HEK293 (cell line): Measurements from ENCODE around the gene SFMBT2.
A peak's percentile ranks its signal among the peaks of the same experiment; 100 is the strongest.

Experiments
- HOXC10 ChIP-seq: sonication (generic); formaldehyde crosslinking; IDR thresholded peaks from 2 replicates; pipeline ENCODE4 v1.8.1; 2023; ENCODE audit warnings: mild to moderate bottlenecking, missing genetic modification reagents
- KLF10 ChIP-seq: fragments of 450-650 bp; IDR thresholded peaks from 2 replicates; pipeline ENCODE4 v1.5.1; 2018; ENCODE audit warnings: missing biosample characterization, mild to moderate bottlenecking, missing genetic modification characterization
- KLF7 ChIP-seq: fragments of 450-650 bp; formaldehyde crosslinking; IDR thresholded peaks from 2 replicates; pipeline ENCODE4 v1.5.1; 2016; ENCODE audit warnings: missing biosample characterization, missing genetic modification characterization, borderline replicate concordance
- MEIS1 ChIP-seq: sonication (generic); formaldehyde crosslinking; IDR thresholded peaks from 2 replicates; pipeline ENCODE4 v1.8.1; 2022; ENCODE audit warnings: missing genetic modification reagents, mild to moderate bottlenecking, borderline replicate concordance
- SP7 ChIP-seq: fragments of 450-650 bp; formaldehyde crosslinking; IDR thresholded peaks from 2 replicates; pipeline ENCODE4 v1.5.1; 2016; ENCODE audit warnings: missing biosample characterization, missing genetic modification characterization
- ZBTB1 ChIP-seq: fragments of 450-650 bp; formaldehyde crosslinking; IDR thresholded peaks from 2 replicates; pipeline ENCODE4 v1.5.1; 2016; ENCODE audit warnings: missing biosample characterization, missing genetic modification characterization
- ZFHX2 ChIP-seq: fragments of 450-650 bp; formaldehyde crosslinking; conservative IDR thresholded peaks from 2 replicates; pipeline ENCODE4 v1.5.1; 2016; ENCODE audit warnings: missing biosample characterization, missing genetic modification characterization
- ZFP41 ChIP-seq: fragments of 450-650 bp; formaldehyde crosslinking; IDR thresholded peaks from 2 replicates; pipeline ENCODE4 v1.5.1; 2016; ENCODE audit warnings: missing biosample characterization, missing genetic modification characterization, borderline replicate concordance
- ZNF132 ChIP-seq: fragments of 450-650 bp; formaldehyde crosslinking; IDR thresholded peaks from 2 replicates; pipeline ENCODE4 v1.5.1; 2017; ENCODE audit warnings: missing biosample characterization, missing genetic modification characterization, borderline replicate concordance
- ZNF16 ChIP-seq: fragments of 450-650 bp; formaldehyde crosslinking; IDR thresholded peaks from 2 replicates; pipeline ENCODE4 v1.5.1; 2016; ENCODE audit warnings: low read depth, missing biosample characterization, missing genetic modification characterization
- ZNF202 ChIP-seq: fragments of 450-650 bp; formaldehyde crosslinking; IDR thresholded peaks from 2 replicates; pipeline ENCODE4 v1.5.1; 2016; ENCODE audit warnings: missing biosample characterization, missing genetic modification characterization, borderline replicate concordance
- ZNF223 ChIP-seq: fragments of 450-650 bp; formaldehyde crosslinking; IDR thresholded peaks from 2 replicates; pipeline ENCODE4 v1.5.1; 2016; ENCODE audit warnings: missing biosample characterization, missing genetic modification characterization
- ZNF354C ChIP-seq: fragments of 450-650 bp; formaldehyde crosslinking; IDR thresholded peaks from 2 replicates; pipeline ENCODE4 v1.5.1; 2016; ENCODE audit warnings: missing biosample characterization, missing genetic modification characterization, low read depth, borderline replicate concordance
- ZNF366 ChIP-seq: fragments of 450-650 bp; formaldehyde crosslinking; conservative IDR thresholded peaks from 2 replicates; pipeline ENCODE4 v1.5.1; 2016; ENCODE audit warnings: missing biosample characterization, missing genetic modification characterization
- ZNF394 ChIP-seq: fragments of 450-650 bp; formaldehyde crosslinking; IDR thresholded peaks from 2 replicates; pipeline ENCODE4 v1.5.1; 2016; ENCODE audit warnings: missing biosample characterization, missing genetic modification characterization, mild to moderate bottlenecking, moderate library complexity, borderline replicate concordance
- ZNF416 ChIP-seq: fragments of 450-650 bp; formaldehyde crosslinking; IDR thresholded peaks from 2 replicates; pipeline ENCODE4 v1.5.1; 2016; ENCODE audit warnings: missing biosample characterization, missing genetic modification characterization
- ZNF426 ChIP-seq: fragments of 450-650 bp; formaldehyde crosslinking; IDR thresholded peaks from 2 replicates; pipeline ENCODE4 v1.5.1; 2017; ENCODE audit warnings: missing biosample characterization, missing genetic modification characterization, mild to moderate bottlenecking, inconsistent platforms, moderate library complexity
- ZNF510 ChIP-seq: fragments of 450-650 bp; formaldehyde crosslinking; IDR thresholded peaks from 2 replicates; pipeline ENCODE4 v1.5.1; 2018; ENCODE audit warnings: mild to moderate bottlenecking, missing genetic modification characterization, missing biosample characterization; ENCODE audit not compliant: insufficient replicate concordance
- ZNF521 ChIP-seq: fragments of 450-650 bp; formaldehyde crosslinking; IDR thresholded peaks from 2 replicates; pipeline ENCODE4 v1.5.1; 2017; ENCODE audit warnings: missing biosample characterization, mild to moderate bottlenecking, missing genetic modification characterization
- ZNF544 ChIP-seq: fragments of 450-650 bp; formaldehyde crosslinking; IDR thresholded peaks from 2 replicates; pipeline ENCODE4 v1.5.0; 2017; ENCODE audit warnings: missing biosample characterization, missing genetic modification characterization
- ZNF549 ChIP-seq: fragments of 450-650 bp; IDR thresholded peaks from 2 replicates; pipeline ENCODE4 v1.5.1; 2018; ENCODE audit warnings: missing biosample characterization, missing genetic modification characterization, mild to moderate bottlenecking, inconsistent platforms, moderate library complexity
- ZNF555 ChIP-seq: fragments of 450-650 bp; formaldehyde crosslinking; conservative IDR thresholded peaks from 2 replicates; pipeline ENCODE4 v1.5.1; 2017; ENCODE audit warnings: missing biosample characterization, mild to moderate bottlenecking, missing genetic modification characterization, inconsistent platforms
- ZNF596 ChIP-seq: fragments of 450-650 bp; IDR thresholded peaks from 2 replicates; pipeline ENCODE4 v1.5.0; 2018; ENCODE audit warnings: missing biosample characterization, mild to moderate bottlenecking, missing genetic modification characterization, moderate library complexity
- ZNF610 ChIP-seq: fragments of 450-650 bp; formaldehyde crosslinking; IDR thresholded peaks from 2 replicates; pipeline ENCODE4 v1.5.1; 2016; ENCODE audit warnings: missing biosample characterization, missing genetic modification characterization, borderline replicate concordance
- ZNF670 ChIP-seq: fragments of 450-650 bp; formaldehyde crosslinking; IDR thresholded peaks from 2 replicates; pipeline ENCODE4 v1.5.1; 2016; ENCODE audit warnings: missing biosample characterization, missing genetic modification characterization, low read depth
- ZNF704 ChIP-seq: fragments of 450-650 bp; formaldehyde crosslinking; IDR thresholded peaks from 2 replicates; pipeline ENCODE4 v1.5.1; 2016; ENCODE audit warnings: missing biosample characterization, missing genetic modification characterization
- ZNF707 ChIP-seq: fragments of 450-650 bp; formaldehyde crosslinking; IDR thresholded peaks from 2 replicates; pipeline ENCODE4 v1.5.1; 2016; ENCODE audit warnings: missing biosample characterization, missing genetic modification characterization
- ZNF837 ChIP-seq: fragments of 450-650 bp; formaldehyde crosslinking; IDR thresholded peaks from 2 replicates; pipeline ENCODE4 v1.5.1; 2016; ENCODE audit warnings: missing biosample characterization, missing genetic modification characterization
- ZSCAN16 ChIP-seq: fragments of 450-650 bp; formaldehyde crosslinking; IDR thresholded peaks from 2 replicates; pipeline ENCODE4 v1.5.1; 2016; ENCODE audit warnings: missing biosample characterization, missing genetic modification characterization
- TF ChIP-seq, protein P1 (sequence below): fragments of 450-650 bp; formaldehyde crosslinking; IDR thresholded peaks from 2 replicates; pipeline ENCODE4 v1.5.0; 2017; ENCODE audit warnings: missing biosample characterization, missing genetic modification characterization, borderline replicate concordance
- TF ChIP-seq, protein P2 (sequence below): IDR thresholded peaks from 2 replicates; pipeline ENCODE4 v1.6.1; 2011; ENCODE audit warnings: mild to moderate bottlenecking, low read depth, low read length, borderline replicate concordance
- TF ChIP-seq, protein P3 (sequence below): fragments of 450-650 bp; formaldehyde crosslinking; optimal IDR thresholded peaks from 2 replicates; pipeline ENCODE3; 2016; ENCODE audit warnings: missing biosample characterization, mild to moderate bottlenecking, missing genetic modification characterization

Gene SFMBT2

DNA sequence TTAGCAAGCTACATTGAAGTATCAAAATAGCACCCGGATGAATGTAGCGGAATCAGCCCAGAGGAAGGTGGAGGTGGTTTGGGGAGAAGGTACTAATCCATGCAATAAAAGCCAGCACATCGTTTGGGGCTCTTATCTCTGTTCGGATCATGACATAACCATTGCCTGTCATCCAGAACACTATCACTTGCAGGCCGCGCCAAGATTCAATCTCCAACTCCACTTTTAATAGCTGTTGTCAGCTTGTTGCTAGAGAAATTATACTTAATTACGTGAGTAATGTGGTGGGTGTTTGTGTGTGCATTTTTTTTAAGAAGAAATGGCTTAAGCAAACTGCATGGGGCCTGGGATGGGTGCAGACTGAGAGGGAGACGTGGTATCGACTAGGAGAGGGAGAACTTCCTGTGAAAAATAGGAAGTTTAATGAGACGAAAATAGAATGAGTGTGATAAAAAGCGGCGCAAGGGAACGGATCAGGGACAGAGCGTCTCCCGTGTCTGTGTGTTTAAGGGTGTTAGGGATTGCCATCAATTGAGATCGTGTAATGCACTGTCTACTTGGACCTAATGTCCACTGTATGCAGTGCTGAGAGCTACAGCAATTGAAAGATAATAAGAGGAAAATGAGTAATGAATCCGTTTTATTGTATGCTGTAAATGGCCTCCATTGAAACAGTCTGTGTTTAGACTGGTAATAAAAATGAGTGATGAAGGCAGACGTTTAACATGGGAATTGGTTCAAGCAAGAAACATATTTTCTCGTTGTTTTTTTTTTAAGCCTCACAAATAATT lies 27.6 kb upstream of the SFMBT2 start (continued):
- TF ChIP-seq, protein P1, sequence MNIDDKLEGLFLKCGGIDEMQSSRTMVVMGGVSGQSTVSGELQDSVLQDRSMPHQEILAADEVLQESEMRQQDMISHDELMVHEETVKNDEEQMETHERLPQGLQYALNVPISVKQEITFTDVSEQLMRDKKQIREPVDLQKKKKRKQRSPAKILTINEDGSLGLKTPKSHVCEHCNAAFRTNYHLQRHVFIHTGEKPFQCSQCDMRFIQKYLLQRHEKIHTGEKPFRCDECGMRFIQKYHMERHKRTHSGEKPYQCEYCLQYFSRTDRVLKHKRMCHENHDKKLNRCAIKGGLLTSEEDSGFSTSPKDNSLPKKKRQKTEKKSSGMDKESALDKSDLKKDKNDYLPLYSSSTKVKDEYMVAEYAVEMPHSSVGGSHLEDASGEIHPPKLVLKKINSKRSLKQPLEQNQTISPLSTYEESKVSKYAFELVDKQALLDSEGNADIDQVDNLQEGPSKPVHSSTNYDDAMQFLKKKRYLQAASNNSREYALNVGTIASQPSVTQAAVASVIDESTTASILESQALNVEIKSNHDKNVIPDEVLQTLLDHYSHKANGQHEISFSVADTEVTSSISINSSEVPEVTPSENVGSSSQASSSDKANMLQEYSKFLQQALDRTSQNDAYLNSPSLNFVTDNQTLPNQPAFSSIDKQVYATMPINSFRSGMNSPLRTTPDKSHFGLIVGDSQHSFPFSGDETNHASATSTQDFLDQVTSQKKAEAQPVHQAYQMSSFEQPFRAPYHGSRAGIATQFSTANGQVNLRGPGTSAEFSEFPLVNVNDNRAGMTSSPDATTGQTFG (tag by site-specific recombination) = no peak
- TF ChIP-seq ZNF707 (tag by site-specific recombination) = no peak
- no peak for TF ChIP-seq ZNF596
- no peak for TF ChIP-seq ZNF670 (tag by site-specific recombination)
- TF ChIP-seq ZNF610 (tag by site-specific recombination) = no peak
- no peak for TF ChIP-seq KLF7 (tag by site-specific recombination)
- TF ChIP-seq, protein P2, sequence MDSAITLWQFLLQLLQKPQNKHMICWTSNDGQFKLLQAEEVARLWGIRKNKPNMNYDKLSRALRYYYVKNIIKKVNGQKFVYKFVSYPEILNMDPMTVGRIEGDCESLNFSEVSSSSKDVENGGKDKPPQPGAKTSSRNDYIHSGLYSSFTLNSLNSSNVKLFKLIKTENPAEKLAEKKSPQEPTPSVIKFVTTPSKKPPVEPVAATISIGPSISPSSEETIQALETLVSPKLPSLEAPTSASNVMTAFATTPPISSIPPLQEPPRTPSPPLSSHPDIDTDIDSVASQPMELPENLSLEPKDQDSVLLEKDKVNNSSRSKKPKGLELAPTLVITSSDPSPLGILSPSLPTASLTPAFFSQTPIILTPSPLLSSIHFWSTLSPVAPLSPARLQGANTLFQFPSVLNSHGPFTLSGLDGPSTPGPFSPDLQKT = no peak
- TF ChIP-seq ZNF202 (tag by site-specific recombination) = no peak
- peak; percentile 91 for TF ChIP-seq SP7
- TF ChIP-seq ZNF426 (tag by site-specific recombination) = no peak
- no peak for TF ChIP-seq ZNF544 (tag by site-specific recombination)
- peak; percentile 58 for TF ChIP-seq KLF10 (tag by site-specific recombination)
- no peak for TF ChIP-seq ZNF510 (tag by site-specific recombination)
- TF ChIP-seq ZNF555 = no peak
- no peak for TF ChIP-seq ZNF837
- no peak for TF ChIP-seq ZNF132
- no peak for TF ChIP-seq ZFP41 (tag by site-specific recombination)
- TF ChIP-seq ZNF366 (tag by site-specific recombination) = peak; percentile 93
- TF ChIP-seq HOXC10 (CRISPR knock-in tag) = no peak
- TF ChIP-seq, protein P3, sequence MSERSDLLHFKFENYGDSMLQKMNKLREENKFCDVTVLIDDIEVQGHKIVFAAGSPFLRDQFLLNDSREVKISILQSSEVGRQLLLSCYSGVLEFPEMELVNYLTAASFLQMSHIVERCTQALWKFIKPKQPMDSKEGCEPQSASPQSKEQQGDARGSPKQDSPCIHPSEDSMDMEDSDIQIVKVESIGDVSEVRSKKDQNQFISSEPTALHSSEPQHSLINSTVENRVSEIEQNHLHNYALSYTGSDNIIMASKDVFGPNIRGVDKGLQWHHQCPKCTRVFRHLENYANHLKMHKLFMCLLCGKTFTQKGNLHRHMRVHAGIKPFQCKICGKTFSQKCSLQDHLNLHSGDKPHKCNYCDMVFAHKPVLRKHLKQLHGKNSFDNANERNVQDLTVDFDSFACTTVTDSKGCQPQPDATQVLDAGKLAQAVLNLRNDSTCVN = no peak
- TF ChIP-seq ZNF704 (tag by site-specific recombination) = no peak
- TF ChIP-seq ZNF521 (tag by site-specific recombination) = no peak
- TF ChIP-seq ZNF16 = no peak
- no peak for TF ChIP-seq ZSCAN16 (tag by site-specific recombination)
- no peak for TF ChIP-seq ZNF223
- peak; percentile 11; the same call in 1 of the 2 replicates for TF ChIP-seq ZBTB1 (tag by site-specific recombination)
- no peak for TF ChIP-seq MEIS1 (CRISPR knock-in tag)
- peak; percentile 65; the same call in 1 of the 2 replicates for TF ChIP-seq ZNF394 (tag by site-specific recombination)
- no peak for TF ChIP-seq ZNF549
- no peak for TF ChIP-seq ZNF416
- peak; percentile 25; the same call in 1 of the 2 replicates for TF ChIP-seq ZFHX2 (tag by site-specific recombination)
- no peak for TF ChIP-seq ZNF354C (tag by site-specific recombination)
